ENCODE measurements around the gene ARHGAP28. TPM values are rescaled to one million over a fixed set of nuclear protein-coding genes. Genes with fewer than 3 reads are reported as not detected.
"Not testable (repeated sequence)": the region's sequence is repeated elsewhere in the genome, so short reads cannot be mapped to it uniquely, and the experiment has no call there.

The ARHGAP28 gene
- total RNA-seq, 1 donor from 2014 or later = 2.4 TPM

DNA sequence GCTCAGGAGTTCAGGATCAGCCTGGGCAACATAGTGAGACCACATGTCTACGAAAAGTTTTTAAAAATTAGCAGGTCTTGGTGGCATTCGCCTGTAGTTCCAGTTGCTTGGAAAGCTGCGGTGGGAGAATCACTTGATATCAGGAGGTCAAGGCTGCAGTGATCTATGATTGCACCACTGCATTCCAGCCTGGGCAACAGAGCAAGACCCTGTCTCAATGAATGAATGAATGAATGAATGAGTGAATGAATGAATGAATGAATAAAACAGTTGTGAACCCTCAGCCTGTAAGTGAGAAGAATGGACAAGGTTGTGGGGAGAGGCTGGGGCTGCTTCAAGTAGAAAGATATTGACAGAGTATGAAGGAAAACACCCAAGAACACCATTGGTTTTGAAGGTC lies 48.0 kb downstream of the ARHGAP28 start:
- no peak for ATAC-seq

DNA sequence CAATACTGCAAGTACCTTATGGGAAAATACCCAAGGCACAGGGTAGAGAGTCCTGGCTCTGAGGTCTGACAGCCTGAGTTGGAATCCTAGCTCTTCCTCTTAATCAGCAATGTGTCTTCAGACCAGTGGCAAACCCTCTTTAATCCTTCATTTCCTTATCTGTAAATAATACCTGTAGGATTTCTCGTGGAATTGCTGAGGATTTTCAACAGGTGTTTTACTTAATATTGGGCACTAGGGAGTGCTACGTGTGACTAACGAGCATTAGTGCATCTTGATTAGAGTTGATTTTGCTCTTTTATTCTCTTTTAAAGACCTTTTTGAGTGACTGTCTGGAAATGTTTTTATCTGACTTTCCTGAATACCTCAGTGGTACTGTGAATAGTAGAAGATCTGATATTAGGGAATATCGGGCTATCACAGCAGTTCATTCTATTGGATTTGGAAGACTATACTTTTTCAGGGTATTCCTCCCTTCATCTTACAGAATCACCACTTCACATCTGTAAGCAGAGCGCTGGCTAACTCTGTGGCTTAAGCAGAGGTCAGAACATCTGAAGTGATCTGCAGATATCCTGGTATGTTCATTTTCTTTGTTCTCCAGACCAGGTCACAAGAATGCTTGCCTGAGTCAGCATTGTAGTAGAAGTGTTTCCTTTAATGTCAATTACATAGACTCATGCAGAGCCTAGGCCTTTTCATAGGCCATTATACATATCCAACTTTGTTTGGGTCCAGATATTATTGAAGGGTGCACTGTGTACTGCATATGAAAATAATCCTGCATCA lies 49.1 kb downstream of the ARHGAP28 start:
- no peak for ATAC-seq

DNA sequence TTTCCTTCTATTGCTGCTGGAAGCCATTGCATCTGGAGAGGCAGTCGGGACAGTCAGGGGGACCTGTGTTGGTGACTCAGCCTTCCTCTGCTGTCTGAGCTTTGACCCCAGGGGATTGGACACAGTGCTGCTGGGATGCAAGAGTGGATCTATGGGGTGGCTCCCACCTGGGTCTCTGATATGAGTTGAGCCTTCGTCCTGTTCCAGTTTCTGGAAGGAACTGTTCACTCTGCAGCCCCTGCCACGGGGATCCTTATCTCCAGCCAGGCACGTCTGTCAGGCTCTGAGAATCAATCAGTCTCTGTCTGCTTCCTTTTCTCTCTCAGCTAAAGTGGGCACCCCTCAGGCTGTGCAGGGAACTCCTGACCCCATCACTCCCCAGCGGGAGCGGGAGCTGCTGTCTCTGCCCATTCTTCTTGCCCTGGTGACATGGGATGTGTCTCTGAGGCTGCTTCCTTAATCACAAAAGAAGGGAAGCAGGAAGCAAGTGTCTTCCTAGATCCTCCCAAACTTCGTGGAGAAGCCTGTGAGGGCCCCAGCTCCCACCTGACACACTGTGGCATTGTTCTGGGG lies 51.7 kb downstream of the ARHGAP28 start:
- ATAC-seq = no peak

DNA sequence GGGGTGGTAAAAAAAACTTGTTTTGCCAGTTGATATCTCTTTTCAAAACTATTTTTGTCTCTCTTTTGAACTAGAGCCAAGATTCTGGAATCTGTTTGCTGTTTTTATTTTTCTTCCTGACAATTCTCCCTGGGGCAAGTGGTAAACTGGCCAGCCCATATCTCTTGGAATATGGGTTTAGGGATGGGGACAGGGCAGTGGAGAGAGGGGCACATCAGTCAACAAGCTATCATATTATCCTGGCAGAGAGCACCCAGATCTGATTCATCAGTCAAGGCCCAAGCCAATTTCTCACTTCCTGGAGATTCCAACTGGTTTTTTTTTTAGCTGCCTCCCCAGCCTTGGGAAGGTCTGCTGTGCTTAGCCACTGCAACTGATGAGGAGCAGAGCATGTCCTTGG lies 52.3 kb downstream of the ARHGAP28 start:
- peak; percentile 30 for ATAC-seq

DNA sequence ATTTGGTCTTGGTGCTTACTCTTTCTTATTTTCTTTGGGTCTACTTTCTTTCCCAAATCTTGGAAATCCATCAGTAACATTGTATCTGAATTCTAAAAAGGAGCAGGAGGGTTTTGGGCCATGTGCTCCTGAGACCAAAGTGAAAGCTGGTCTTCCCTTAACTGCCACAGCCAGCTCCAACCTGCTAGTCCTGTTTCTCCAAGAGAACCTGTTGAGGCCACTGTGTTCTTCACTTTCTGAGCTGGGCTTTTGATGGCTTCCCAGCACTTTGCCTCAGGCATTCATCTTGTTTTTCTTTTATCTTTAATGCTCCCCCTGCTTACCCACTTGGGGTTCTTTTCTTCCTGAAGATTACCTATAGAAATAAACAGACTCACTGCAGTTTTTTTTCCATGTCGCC lies 53.3 kb downstream of the ARHGAP28 start:
- peak; percentile 88 for ATAC-seq

DNA sequence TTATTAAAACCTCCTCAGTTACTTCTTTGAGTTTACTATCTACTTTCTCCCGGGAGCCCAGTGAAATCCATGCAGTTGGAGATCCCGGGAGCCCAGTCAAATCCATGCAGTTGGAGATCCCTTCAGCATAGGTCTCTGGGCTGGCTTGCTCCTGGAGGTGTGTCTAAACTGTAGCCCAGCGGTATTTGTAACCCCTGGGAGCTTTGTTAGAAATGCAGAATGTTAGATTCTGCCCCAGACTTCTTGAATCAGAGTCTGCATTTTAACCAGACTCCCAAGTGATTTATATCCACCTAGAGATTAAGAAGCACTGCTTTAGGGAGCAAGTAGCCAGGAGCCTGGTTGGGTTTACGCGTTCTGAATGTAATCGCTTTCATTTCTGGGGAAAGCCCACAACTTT lies 54.5 kb downstream of the ARHGAP28 start:
- no peak for ATAC-seq

DNA sequence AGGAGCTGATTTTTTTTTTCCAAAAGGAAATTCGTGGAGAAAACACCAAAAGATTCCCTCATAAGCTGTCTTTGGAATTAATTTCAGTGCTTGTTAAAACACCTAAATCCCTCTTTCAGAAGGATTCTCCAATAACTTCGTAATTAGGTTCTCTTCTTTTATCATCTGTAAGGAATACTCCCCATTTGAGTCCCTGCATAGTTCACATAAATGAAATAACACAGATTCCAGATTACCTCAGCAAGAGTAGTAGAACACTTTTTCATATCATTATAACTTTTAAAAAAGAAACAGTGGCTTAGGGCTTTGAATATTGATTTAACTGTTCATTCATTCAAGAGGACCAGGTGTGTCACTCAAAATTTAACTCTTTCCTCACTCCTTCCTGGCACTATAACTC lies 55.5 kb downstream of the ARHGAP28 start:
- ATAC-seq = no peak

DNA sequence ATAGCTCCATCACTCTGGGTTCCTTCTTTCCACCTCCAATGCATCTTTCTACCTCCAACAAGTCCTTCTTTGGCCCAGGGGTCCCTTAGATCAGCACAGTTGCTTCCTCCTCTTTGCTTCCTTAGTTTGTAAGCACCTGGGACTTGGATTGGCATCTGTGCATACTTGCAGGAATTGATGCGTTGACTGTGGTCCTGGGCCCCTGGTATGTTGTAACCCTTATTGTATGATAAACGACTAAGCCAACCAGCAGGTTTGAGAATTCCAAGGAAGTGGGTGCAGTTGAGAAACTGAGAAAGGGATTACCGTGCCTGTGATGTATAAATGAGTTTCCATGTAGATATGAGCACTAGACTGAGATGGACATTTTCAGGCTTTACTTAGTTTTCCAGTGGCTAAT lies 55.9 kb downstream of the ARHGAP28 start:
- no peak for ATAC-seq

DNA sequence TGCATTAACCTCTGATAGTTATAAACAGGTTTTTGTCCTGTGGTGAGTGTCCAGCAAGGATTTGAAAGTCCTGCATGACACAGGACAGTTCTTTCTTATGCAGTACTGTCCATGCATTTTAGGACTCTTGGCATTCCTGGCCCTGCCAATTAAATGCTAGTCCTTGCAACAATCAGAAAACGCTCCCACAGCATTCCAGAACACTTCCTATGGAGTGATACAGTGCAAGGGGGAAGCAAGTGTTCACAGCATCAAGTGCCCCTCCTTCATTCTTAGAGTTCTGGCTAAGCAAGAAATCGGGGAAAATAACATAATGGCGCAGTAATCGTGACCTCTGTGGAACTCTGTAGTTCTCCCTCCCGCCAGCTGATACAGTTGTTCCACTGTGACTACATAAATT lies 62.9 kb downstream of the ARHGAP28 start:
- ATAC-seq = no peak

DNA sequence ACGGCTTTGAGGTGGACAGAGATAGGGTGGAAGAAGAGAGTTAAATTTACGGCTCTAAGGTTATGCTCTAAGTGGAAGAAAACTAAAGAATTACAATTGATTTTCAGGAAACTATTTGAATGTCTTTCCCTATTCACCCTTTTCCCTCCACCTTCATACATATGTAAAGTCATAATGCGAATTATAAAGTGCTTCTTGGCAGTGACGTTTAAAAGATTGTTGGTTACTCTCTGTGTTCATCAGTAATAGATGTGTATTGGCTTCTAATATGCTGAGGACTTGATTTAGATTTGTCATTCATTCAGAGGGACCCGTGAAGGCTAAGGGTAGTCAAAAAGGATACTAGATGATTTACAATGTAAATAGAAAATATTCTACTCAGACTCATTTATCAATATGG lies 63.9 kb downstream of the ARHGAP28 start:
- ATAC-seq = no peak

DNA sequence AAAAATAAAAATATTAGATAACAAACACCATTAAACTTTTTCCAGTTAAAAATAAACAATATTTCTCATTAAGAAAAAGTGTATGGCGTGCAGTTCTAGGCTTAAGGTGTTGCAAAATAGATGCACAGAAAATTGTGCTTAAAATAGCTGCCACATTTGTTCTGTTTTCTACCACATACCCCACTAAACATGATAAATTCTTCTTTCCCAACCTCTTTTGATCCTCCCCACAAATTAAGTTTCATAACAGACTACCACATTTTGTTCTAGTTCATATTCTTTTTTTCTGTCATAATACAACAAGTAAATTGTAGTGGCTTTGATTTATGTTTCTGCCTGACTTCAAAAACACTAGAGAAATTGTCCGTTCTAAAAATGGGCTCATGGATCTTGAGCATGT lies 64.5 kb downstream of the ARHGAP28 start:
- ATAC-seq = no peak

DNA sequence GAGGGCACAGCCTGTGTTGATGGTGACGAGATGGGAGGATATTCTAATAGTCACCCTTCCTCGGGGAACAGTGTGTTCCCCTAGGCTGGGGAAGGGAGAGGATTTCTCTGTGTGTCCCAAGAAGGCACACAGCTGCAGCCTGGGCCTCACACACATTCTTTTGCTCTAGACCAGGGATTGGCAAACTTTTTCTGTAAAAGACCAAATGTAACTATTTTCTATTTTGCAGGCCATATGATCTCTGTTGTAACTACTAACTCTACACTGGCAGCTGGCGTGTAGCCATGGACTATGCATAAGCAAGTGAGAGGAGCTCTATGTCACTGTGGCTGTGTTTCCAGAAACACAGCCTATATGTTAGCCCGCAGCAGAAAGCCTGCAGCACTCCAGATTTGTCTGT lies 65.8 kb downstream of the ARHGAP28 start:
- no peak for ATAC-seq

DNA sequence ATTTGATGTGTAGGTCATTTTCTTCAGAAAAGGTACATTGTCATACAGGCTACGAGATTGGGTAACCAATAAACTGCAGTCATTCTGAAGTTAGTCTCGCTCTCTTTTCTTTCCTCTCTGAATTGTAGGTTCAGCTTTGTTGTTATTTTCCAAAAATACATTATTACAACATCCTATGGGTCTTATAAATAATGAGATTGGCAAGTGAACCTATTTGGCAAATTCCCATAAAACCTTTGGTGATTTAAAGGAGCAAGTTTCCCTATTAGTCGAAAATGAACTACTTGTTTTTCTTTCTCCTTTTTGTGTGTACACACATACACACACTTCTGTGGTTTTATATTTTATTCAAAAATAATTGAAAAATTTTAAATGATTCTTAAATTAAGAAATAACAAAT lies 67.0 kb downstream of the ARHGAP28 start:
- no peak for ATAC-seq

DNA sequence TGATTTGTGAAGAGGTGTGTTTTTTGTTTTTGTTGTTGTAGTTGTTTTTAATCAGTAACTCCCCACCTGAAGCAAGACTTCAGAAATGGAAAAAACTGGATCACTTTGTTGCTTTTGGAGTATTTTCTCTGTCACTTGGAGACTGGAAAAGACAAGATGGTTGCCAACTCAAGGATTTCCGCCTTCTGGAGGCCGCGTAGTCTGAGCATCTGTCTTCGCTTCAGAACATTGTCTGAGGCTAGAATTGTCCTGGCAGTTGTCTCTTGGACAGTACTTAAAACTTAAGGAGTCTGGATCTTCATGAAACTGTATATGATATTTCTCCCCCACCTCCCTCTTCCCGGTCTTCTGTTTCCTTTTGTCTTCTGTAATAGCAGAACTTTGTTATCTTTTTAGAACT lies 67.7 kb downstream of the ARHGAP28 start:
- no peak for ATAC-seq

DNA sequence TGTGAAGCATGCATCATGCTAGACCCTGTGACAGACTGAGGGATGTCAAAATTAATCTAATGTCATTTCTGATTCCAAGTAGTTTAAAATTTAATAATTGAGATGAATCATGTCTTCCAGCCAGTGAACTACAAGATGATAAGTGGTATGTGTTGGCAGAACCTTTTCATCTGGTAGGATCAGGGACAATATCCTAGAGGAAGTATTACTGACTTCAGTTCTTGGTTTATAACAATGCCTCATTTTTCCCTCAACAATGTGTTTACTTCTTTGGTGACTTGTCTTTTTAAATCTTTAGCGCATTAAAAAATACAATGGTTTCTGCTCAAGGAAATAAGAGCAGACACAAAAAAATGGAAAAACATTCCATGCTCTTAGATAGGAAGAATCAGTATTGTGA lies 69.4 kb downstream of the ARHGAP28 start:
- ATAC-seq = no peak

DNA sequence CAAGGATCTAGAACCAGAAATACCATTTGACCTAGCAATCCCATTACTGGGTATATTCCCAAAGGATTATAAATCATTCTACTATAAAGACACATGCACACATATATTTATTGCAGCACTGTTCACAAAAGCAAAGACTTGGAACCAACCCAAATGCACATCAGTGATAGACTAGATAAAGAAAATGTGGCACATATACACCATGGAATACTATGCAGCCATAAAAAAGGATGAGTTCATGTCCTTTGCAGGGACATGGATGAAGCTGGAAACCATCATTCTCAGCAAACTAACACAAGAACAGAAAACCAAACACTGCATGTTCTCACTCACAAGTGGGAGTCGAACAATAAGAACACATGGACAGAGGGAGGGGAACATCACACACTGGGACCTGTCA lies 70.8 kb downstream of the ARHGAP28 start:
- not testable (repeated sequence) for ATAC-seq

DNA sequence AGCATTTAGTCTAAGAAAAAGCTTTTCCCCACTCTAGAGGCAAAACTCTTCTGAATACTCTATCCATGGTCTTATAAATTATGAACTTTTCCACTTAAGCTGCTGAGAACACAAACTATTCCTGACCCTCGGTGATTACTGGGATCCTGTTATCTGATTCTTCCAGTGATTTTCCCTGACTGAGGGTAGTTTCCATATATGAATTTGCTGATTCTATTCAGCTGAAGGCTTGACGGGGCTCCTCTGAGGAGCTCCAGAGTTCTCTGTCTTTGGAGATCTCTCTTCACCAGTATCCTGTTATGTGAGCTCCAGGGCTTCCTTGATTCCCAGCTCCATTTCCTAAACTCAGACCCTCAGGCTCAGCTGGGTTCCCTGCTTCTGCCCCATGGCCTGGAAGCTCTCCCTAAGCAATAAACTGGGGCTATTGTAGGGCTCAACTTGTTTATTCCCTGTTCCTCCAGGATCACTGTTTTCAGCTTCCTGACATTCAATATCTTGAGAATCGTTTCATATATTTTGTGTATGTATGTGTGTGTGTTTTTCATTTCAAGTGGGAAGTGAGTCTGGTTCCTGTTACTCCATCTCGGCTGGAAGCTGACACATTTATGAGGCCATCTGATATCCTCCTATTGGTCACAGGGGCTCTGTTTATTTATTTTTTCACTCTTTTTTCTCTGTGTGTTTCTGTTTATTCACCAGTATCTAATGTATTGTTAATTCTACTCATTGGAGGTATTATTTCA lies 78.2 kb downstream of the ARHGAP28 start:
- ATAC-seq = no peak

DNA sequence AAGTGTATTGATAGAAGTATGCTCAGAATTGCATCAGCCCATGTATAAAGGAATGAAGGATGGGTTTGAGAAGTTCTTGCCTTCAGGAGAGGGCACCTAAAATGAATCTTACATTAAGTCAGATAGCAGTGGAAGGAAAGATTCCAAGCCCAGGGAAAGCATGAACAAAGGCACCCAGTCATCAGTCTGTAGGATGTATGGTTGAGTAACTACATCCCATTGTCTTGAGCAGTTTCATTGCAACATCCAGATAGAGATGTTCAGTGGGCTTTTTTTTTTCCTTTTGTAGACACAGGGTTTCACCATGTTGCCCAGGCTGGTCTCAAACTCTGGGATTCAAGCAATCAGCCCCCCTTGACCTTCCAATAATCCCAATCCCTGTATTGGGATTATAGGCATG lies 80.7 kb downstream of the ARHGAP28 start:
- ATAC-seq = no peak

DNA sequence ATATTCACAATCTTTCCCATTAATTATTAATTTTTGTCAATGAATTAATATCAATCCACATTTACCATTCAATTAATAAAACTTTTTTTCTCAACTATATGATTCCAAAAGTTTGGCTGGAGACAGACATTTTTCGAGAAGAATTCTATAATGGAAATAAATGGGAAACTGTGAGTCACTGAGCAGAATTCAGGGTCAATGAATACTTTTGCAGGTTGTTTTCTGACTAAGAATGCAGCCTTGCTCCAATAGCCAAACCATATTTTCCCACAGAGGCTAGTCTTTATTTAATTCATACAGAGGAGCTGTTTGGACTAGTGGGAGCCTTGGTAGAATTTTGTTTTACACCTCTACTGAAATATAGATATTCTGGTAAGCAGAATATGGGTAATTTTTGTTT lies 82.3 kb downstream of the ARHGAP28 start:
- ATAC-seq = no peak

DNA sequence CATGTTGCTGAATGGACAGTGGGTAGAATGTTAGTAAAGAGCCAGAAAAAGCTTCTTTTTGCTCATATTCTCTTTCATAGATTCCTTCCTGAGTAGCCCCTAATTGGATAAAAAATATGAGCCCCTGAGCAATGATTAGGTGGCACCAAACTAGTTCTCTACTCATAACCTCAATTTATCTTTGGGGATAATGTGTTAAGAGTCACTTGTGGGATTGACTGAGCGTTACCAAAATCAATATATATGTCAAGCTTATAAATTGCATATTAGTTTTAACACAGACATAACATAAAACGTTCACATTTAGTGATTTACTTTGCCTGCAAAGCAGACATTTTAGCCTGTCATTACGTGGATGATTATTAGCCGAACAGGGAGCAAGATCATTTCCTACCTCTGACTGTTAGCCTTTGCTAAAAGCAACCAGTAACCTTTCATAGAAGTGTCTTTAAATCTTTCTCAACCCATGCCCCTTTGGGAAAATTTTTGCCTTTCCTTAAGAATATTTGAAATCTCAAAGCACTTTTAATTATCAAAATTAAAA lies 85.4 kb downstream of the ARHGAP28 start:
- no peak for ATAC-seq

DNA sequence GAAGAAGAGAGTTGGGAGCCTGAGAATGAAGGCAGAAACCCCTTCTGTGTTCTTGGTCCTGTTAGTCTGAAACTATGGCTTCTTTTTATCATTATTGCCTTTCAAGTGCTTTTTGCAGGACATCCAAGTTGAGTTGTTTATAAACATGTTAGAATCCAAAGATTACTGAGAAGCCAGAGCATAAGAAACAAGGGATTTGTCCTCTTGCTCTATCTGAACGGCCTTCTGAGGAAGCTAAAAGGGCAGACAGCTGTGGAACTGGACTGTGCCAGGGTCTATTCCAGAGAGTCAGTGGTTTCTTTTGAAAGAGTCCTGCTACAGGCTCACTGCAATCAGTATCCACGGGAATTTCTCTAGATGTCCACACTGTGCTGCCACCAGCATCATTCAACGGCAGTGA lies 86.6 kb downstream of the ARHGAP28 start:
- ATAC-seq = no peak

DNA sequence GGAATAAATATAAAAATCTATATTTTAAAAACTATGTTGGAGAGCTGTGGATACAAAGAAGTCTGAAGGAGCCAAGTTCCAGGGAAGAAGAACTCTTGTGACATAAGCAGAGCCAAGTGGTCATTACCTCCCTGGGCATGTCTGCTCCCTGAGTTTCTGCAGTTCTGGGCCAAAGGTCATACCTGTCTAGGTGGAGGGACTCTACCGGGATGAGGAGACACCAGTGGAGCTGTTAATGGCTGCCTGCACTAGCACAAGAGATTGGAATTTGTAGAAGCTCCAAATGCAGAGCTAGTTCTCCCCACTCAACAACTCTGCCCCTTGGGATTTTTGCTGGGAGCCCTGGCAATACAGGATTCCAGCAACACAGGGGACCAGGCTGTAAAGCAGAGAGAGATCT lies 89.8 kb downstream of the ARHGAP28 start:
- ATAC-seq = no peak

DNA sequence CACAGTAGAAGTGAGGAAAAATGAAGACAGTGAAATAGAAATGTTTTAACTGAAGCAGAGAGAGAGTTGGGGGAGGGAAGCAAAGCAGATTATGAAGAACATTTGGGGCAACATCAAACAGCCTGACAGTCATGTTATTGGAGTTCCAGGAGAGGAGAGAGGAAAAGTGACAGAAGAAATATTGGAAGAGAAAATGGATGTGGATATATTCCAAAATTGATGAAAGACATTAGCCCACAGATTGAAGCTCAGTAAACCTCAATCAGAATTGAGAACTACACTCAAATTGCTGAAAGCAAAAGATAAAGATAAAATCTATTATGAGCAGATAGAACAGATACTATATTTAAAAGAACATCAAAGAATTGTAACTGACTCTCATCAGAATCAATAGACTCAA lies 90.8 kb downstream of the ARHGAP28 start:
- no peak for ATAC-seq

DNA sequence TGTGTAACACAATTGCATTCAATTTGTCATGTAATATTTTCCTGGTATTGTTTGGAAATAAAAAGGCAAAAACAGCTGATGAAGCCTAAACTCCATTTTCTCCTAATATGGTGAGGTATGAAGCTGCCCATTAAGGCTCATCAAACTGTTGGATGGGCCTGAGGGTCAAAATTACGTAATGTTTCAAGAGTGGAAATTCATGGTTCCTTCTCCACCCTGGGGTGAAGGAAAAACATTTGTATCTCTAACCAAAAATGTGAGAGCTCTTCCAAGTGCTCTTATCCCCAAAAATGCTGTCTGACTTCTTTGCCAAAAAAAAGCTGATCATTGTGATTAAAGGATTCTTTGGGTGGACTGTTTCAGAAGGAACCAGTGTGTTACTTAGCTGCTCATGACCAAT lies 91.8 kb downstream of the ARHGAP28 start:
- no peak for ATAC-seq

All from esophagus mucosa (tissue), 1 donor.